ENCODE results near the gene KCNN4. TPM values are rescaled to one million over a fixed set of nuclear protein-coding genes. Genes with fewer than 3 reads are reported as not detected.
A peak's percentile ranks its signal among the peaks of the same experiment; 100 is the strongest.
"Not testable (repeated sequence)": the region's sequence is repeated elsewhere in the genome, so short reads cannot be mapped to it uniquely, and the experiment has no call there.

KCNN4 gene
- 10 to 100 TPM; 14.3 to 24.2 (median 21.3) TPM for total RNA-seq
- polyA plus RNA-seq = 10 to 100 TPM; 25.3 to 77.6 (median 56.1) TPM
- long read RNA-seq, donor 1, partial matches to known transcripts = 0 of 1 reads
- long read RNA-seq, donor 1, other reads (novel, unspliced or antisense) = 0 of 1 reads
- long read RNA-seq, donor 2, partial matches to known transcripts = 0 of 1 reads
- long read RNA-seq, donor 2, other reads (novel, unspliced or antisense) = 0 of 1 reads

GRCh38 chr19:43780706-43781525 lies at the start of gene KCNN4:
Gene KCNN4, minus strand, starts transcription at chr19:43780973. Its CDS starts 112 bp downstream, at chr19:43780861.
- Histone ChIP-seq H3K4me1 (peaks cover 19 to 94% (median 70%) of the 10 kb centered on the region in 6 donors), H3K27me3 (replicated peaks in 1 of 7) (peaks cover 0 to 7% (median 0%) of the 10 kb centered on the region in 7 donors), H3K36me3 (no peaks in the 10 kb centered on the region), H3K4me3 (peak within 1 kb of the TSS; percentile 23 to 73 (median 40)), H3K9me3 (no peaks in the 10 kb centered on the region), H3K27ac (peak within 1 kb of the TSS in 7 of 8 donors; percentile 15 to 87 (median 78))
- DNase-seq = peak; percentile 92
- intact Hi-C loops (cut with DNase I; ENCODE audit: low total_unique reads) = no loop called here
- 9 to 13% (median 12%) methylated on average over 14 to 19 of the region's 19 CpGs for WGBS, 5 donors
- peak in 2 of 3 donors; percentile 19 to 65 for TF ChIP-seq POLR2A (IDR thresholded peaks at IDR 0.05)
- no peak for TF ChIP-seq CTCF (IDR thresholded peaks at IDR 0.05 in 8 of 11, conservative IDR thresholded peaks at IDR 0.05 in 3 of 11)
- TF ChIP-seq POLR2AphosphoS5 (IDR thresholded peaks at IDR 0.05) = peak; percentile 90 to 96 (median 93)

GRCh38 chr19:43826787-43827754 lies 46.3 kb upstream of the KCNN4 start, which contains the start of gene ZNF283:
Gene ZNF283, plus strand, starts transcription at chr19:43827321. Its CDS starts 6,184 bp downstream, at chr19:43833505.
- WGBS, 5 donors = 6 to 11% (median 8%) methylated on average over 37 to 46 of the region's 46 CpGs
- no peak for TF ChIP-seq CTCF (IDR thresholded peaks at IDR 0.05 in 8 of 11, conservative IDR thresholded peaks at IDR 0.05 in 3 of 11)
- peak; percentile 50 to 70 (median 69) for TF ChIP-seq POLR2AphosphoS5 (IDR thresholded peaks at IDR 0.05)
- Histone ChIP-seq H3K4me3 (peak within 1 kb of the TSS; percentile 56 to 74 (median 63)), H3K4me1 (peaks cover 3 to 21% (median 9%) of the 10 kb centered on the region in 6 donors), H3K9me3 (peaks cover 0 to 22% (median 12%) of the 10 kb centered on the region in 8 donors), H3K27ac (peak within 1 kb of the TSS in 7 of 8 donors; percentile 18 to 84 (median 69)), H3K36me3 (peaks cover 3 to 40% (median 33%) of the 10 kb centered on the region in 6 donors), H3K27me3 (replicated peaks in 1 of 7) (peaks cover 0 to 3% (median 0%) of the 10 kb centered on the region in 7 donors)
- DNase-seq = peak; percentile 93
- intact Hi-C loops (cut with DNase I; ENCODE audit: low total_unique reads) = no loop called here

GRCh38 chr19:43824572-43824971 lies 43.8 kb upstream of the KCNN4 start:
- H3K27ac ChIP-seq; intact Hi-C loops (cut with DNase I; ENCODE audit: low total_unique reads); H3K4me3 ChIP-seq; H3K9me3 ChIP-seq; DNase-seq: not testable (repeated sequence)
- H3K27me3 ChIP-seq (replicated peaks in 1 of 7) = peaks cover 0 to 28% (median 6%) of the 10 kb centered on the region in 7 donors
- H3K36me3 ChIP-seq = peaks cover 0 to 15% (median 9%) of the 10 kb centered on the region in 6 donors
- H3K4me1 ChIP-seq = peaks cover 3 to 33% (median 9%) of the 10 kb centered on the region in 6 donors
- 65 to 74% (median 71%) methylated on average over 4 of the region's 4 CpGs for WGBS, 5 donors

GRCh38 chr19:43823856-43824255 lies 43.1 kb upstream of the KCNN4 start:
- peaks cover 0 to 28% (median 6%) of the 10 kb centered on the region in 7 donors for H3K27me3 ChIP-seq (replicated peaks in 1 of 7)
- H3K36me3 ChIP-seq; H3K27ac ChIP-seq; H3K9me3 ChIP-seq; DNase-seq; H3K4me3 ChIP-seq; intact Hi-C loops (cut with DNase I; ENCODE audit: low total_unique reads): not testable (repeated sequence)
- peaks cover 3 to 33% (median 9%) of the 10 kb centered on the region in 6 donors for H3K4me1 ChIP-seq
- WGBS, 5 donors = 79 to 90% (median 85%) methylated on average over 3 of the region's 3 CpGs
